Measurements from ENCODE around the gene DMAC2.

DNA sequence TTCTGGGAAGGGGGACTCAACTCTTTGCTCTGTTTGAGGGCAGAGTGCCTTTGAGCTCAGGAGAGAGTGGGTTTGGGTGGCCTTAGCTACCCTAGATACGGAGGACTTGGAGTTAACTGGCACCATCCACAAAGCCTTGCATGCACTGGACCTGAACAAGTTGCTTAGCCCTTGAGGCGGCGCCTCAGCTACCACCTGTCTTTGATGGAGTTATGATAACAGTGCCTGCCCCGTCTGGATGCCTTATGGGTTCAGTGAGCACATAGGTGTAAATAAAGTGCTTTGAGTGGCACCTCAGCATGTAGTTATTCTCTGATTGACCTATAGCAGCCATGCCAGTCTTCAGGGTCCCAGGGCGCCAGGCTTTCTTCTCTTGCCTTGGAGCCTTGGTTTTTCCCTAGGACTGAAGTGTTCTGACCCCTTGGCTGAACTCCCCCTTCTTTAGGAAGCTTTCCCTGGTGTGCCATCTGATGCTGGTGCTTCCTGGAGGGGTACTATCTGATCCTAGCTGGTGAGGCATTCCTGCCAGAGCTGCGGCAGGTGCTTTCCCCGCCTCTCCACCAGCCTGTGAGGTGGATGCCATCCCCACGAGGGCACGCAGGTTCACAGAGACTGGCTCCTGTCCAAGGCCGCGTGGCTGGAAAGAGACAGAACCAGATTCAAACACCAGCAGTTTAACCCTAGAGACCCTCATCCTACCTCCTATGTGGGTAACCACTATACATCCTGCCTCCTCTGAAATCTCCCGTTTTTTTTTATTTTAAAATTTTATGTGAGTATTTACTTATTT lies 36.3 kb downstream of the DMAC2 start:
- TF ChIP-seq, protein P1, sequence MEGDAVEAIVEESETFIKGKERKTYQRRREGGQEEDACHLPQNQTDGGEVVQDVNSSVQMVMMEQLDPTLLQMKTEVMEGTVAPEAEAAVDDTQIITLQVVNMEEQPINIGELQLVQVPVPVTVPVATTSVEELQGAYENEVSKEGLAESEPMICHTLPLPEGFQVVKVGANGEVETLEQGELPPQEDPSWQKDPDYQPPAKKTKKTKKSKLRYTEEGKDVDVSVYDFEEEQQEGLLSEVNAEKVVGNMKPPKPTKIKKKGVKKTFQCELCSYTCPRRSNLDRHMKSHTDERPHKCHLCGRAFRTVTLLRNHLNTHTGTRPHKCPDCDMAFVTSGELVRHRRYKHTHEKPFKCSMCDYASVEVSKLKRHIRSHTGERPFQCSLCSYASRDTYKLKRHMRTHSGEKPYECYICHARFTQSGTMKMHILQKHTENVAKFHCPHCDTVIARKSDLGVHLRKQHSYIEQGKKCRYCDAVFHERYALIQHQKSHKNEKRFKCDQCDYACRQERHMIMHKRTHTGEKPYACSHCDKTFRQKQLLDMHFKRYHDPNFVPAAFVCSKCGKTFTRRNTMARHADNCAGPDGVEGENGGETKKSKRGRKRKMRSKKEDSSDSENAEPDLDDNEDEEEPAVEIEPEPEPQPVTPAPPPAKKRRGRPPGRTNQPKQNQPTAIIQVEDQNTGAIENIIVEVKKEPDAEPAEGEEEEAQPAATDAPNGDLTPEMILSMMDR (conservative IDR thresholded peaks at IDR 0.05; ENCODE audit: low read length), result no peak
- TF ChIP-seq EZH2phosphoT487 (IDR thresholded peaks at IDR 0.05; ENCODE audit: borderline replicate concordance), result no peak

Measured in Loucy (cell line).